SW480 (cell line): ENCODE data around the gene CTNNB1.

ENCODE experiments used
- DNase-seq: peaks from one replicate; pipeline ENCODE4 v3.0.0-alpha.2; 2016; ENCODE audit warnings: low spot score

The CTNNB1 gene

GRCh38 chr3:41192885-41193284, 6.4 kb upstream of the CTNNB1 start:
- DNase-seq, result no peak

- no peak for DNase-seq
Observed at GRCh38 chr3:41193794-41194539, 5.3 kb upstream of the CTNNB1 start.

- DNase-seq, result no peak
Observed at GRCh38 chr3:41194701-41195100, 4.6 kb upstream of the CTNNB1 start.

- DNase-seq, result no peak
Observed at GRCh38 chr3:41195946-41196345, 3.4 kb upstream of the CTNNB1 start.

- DNase-seq, result no peak
Observed at GRCh38 chr3:41196499-41197410, 2.5 kb upstream of the CTNNB1 start.

- peak; percentile 38 for DNase-seq
Observed at GRCh38 chr3:41198046-41198445, 1.3 kb upstream of the CTNNB1 start.

- peak; percentile 75 for DNase-seq
Observed at GRCh38 chr3:41198526-41198925, 779 bp upstream of the CTNNB1 start.

- DNase-seq, result peak; percentile 58
Observed at GRCh38 chr3:41199866-41200668, 762 bp downstream of the CTNNB1 start.

GRCh38 chr3:41200669-41201021, 1.3 kb downstream of the CTNNB1 start:
- peak; percentile 51 for DNase-seq

- DNase-seq, result peak; percentile 46
Observed at GRCh38 chr3:41202075-41202833, 2.9 kb downstream of the CTNNB1 start.

- DNase-seq, result peak; percentile 81
Observed at GRCh38 chr3:41202834-41203345, 3.6 kb downstream of the CTNNB1 start.

GRCh38 chr3:41204369-41204768, 5.1 kb downstream of the CTNNB1 start:
- no peak for DNase-seq

- DNase-seq, result no peak
Observed at GRCh38 chr3:41205591-41205990, 6.3 kb downstream of the CTNNB1 start.

- DNase-seq, result no peak
Observed at GRCh38 chr3:41207355-41207754, 8.1 kb downstream of the CTNNB1 start.

- DNase-seq, result no peak
Observed at GRCh38 chr3:41208507-41209220, 9.4 kb downstream of the CTNNB1 start.

GRCh38 chr3:41209646-41210045, 10.3 kb downstream of the CTNNB1 start:
- no peak for DNase-seq

GRCh38 chr3:41210966-41211365, 11.7 kb downstream of the CTNNB1 start:
- DNase-seq, result no peak

GRCh38 chr3:41212088-41212487, 12.8 kb downstream of the CTNNB1 start:
- DNase-seq, result no peak

- no peak for DNase-seq
Observed at GRCh38 chr3:41213588-41213987, 14.3 kb downstream of the CTNNB1 start.

GRCh38 chr3:41216422-41216821, 17.1 kb downstream of the CTNNB1 start:
- DNase-seq, result no peak

GRCh38 chr3:41216993-41217392, 17.7 kb downstream of the CTNNB1 start:
- no peak for DNase-seq
